HL-60 (cell line): ENCODE data around the gene PSMD11.

Experiments used
- SPI1 ChIP-seq: IDR thresholded peaks from 2 replicates; pipeline ENCODE4 v1.6.1; 2012; ENCODE audit warnings: low read depth, mild to moderate bottlenecking, borderline replicate concordance
- TF ChIP-seq, protein P1 (sequence below): IDR thresholded peaks from one replicate; pipeline ENCODE4 v1.5.1; 2011; ENCODE audit warnings: low read length, control low read depth, inconsistent platforms; ENCODE audit not compliant: insufficient read depth

DNA sequence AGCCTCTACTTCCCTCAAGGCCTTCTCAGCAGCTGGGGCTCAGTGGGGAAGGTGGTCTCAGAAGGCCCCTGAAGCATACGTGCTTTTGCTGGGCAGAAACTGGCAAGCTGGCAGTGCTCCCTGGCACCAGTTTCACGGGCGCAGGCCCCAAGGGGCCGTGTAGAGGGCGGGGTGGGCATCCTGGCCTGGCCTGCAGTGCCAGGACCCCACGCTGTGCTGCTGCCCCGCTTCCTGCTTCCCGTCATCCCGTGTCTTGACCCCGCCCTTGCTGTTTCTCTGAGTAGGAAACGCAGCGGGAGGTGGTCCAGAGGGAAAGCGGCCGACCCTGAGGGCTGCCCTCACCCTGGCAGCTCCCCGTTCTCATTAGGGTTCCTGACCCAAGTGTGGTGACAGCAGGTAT lies 49.3 kb downstream of the PSMD11 start:
- TF ChIP-seq, protein P1, sequence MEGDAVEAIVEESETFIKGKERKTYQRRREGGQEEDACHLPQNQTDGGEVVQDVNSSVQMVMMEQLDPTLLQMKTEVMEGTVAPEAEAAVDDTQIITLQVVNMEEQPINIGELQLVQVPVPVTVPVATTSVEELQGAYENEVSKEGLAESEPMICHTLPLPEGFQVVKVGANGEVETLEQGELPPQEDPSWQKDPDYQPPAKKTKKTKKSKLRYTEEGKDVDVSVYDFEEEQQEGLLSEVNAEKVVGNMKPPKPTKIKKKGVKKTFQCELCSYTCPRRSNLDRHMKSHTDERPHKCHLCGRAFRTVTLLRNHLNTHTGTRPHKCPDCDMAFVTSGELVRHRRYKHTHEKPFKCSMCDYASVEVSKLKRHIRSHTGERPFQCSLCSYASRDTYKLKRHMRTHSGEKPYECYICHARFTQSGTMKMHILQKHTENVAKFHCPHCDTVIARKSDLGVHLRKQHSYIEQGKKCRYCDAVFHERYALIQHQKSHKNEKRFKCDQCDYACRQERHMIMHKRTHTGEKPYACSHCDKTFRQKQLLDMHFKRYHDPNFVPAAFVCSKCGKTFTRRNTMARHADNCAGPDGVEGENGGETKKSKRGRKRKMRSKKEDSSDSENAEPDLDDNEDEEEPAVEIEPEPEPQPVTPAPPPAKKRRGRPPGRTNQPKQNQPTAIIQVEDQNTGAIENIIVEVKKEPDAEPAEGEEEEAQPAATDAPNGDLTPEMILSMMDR: no peak
- no peak for TF ChIP-seq SPI1
